Peyer's patch (tissue), 4 donors: Measurements from ENCODE around the gene CDCA7L.

Experiments used
- POLR2A ChIP-seq, 2 donors: fragments of 450-650 bp; IDR thresholded peaks; one replicate each; pipeline ENCODE4 v1.5.1; 2017; ENCODE audit warnings: antibody characterized with exemption in 2 of 2, mild to moderate bottlenecking in 2 of 2, moderate library complexity in 2 of 2
- TF ChIP-seq, protein P1 (sequence below), 6 experiments: fragments of 450-650 bp in 4 of 6; fragments of 200-600 bp in 2 of 6; sonication (generic) in 1 of 6; IDR thresholded peaks; one replicate each; pipeline ENCODE4 v1.5.1; 2017 to 2019; ENCODE audit warnings: antibody characterized with exemption in 6 of 6, mild to moderate bottlenecking in 3 of 6, moderate library complexity in 1 of 6

DNA sequence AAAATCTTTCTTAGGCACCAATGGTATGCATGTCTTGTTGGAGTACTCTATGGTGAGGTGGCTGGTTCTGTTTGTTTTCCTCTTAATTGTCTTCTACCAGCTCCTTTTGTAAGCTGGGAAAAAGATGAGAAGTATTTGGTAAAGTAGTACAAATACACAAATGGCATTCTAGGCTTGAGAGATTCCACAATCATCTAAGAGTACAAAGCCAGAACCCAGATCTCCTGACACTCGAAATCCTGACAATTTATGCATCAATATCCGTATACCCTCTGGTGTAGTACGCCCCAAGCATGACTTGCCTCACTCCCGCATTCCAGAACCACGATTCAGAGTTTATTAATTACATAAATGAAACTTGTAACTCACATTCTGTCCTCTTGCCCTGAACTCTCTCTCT lies 43.5 kb downstream of the CDCA7L start:
- no peak for TF ChIP-seq POLR2A (IDR thresholded peaks at IDR 0.05)
- TF ChIP-seq, protein P1, sequence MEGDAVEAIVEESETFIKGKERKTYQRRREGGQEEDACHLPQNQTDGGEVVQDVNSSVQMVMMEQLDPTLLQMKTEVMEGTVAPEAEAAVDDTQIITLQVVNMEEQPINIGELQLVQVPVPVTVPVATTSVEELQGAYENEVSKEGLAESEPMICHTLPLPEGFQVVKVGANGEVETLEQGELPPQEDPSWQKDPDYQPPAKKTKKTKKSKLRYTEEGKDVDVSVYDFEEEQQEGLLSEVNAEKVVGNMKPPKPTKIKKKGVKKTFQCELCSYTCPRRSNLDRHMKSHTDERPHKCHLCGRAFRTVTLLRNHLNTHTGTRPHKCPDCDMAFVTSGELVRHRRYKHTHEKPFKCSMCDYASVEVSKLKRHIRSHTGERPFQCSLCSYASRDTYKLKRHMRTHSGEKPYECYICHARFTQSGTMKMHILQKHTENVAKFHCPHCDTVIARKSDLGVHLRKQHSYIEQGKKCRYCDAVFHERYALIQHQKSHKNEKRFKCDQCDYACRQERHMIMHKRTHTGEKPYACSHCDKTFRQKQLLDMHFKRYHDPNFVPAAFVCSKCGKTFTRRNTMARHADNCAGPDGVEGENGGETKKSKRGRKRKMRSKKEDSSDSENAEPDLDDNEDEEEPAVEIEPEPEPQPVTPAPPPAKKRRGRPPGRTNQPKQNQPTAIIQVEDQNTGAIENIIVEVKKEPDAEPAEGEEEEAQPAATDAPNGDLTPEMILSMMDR (IDR thresholded peaks at IDR 0.05), result no peak
